Aorta (tissue), 5 donors: ENCODE data around the gene ILKAP. TPM values are rescaled to one million over a fixed set of nuclear protein-coding genes. Genes with fewer than 3 reads are reported as not detected.

Experiments
- ATAC-seq: fragments of 200-7000 bp; cut with Tn5 transposase; one replicate; pipeline ENCODE4 v1.9.1; 2022; ENCODE audit warnings: moderate library complexity; ENCODE audit not compliant: low FRiP score
- DNase-seq, 2 donors: peaks; one replicate each; pipeline ENCODE4 v3.0.0-alpha.2; 2020
- H3K27ac ChIP-seq, 2 donors: one replicate each; pipeline ENCODE4 v1.5.1; 2013; ENCODE audit warnings: low read length in 2 of 2, mild to moderate bottlenecking in 2 of 2, moderate library complexity in 2 of 2, control low read depth in 1 of 2, inconsistent platforms in 1 of 2, low read depth in 1 of 2
- H3K27me3 ChIP-seq, 2 donors: one replicate each; pipeline ENCODE4 v1.6.1; 2013; ENCODE audit warnings: control low read depth in 1 of 2, low read length in 1 of 2, mild to moderate bottlenecking in 1 of 2, moderate library complexity in 1 of 2; ENCODE audit not compliant: insufficient read depth in 2 of 2, control insufficient read depth in 1 of 2
- H3K36me3 ChIP-seq, 2 donors: one replicate each; pipeline ENCODE4 v1.6.1; 2013; ENCODE audit warnings: control low read depth in 1 of 2, low read length in 1 of 2, mild to moderate bottlenecking in 1 of 2; ENCODE audit not compliant: insufficient read depth in 2 of 2, control insufficient read depth in 1 of 2
- H3K4me1 ChIP-seq, 2 donors: one replicate each; pipeline ENCODE4 v1.6.1; 2013; ENCODE audit warnings: low read length in 2 of 2, control low read depth in 1 of 2, mild to moderate bottlenecking in 1 of 2, moderate library complexity in 1 of 2; ENCODE audit not compliant: insufficient read depth in 2 of 2, control insufficient read depth in 1 of 2
- H3K4me3 ChIP-seq, 2 donors: one replicate each; pipeline ENCODE4 v1.5.1; 2013; ENCODE audit warnings: low read length in 2 of 2, control low read depth in 1 of 2, mild to moderate bottlenecking in 1 of 2
- H3K9me3 ChIP-seq: one replicate; pipeline ENCODE4 v1.6.1; 2013; ENCODE audit warnings: mild to moderate bottlenecking, low read length; ENCODE audit not compliant: control insufficient read depth
- WGBS, 2 donors: extraction: QIAGEN DNeasy Blood & Tissue Kit; methylation state at CpG; one replicate each; pipeline ENCODE4 v1.1.7; 2013; 5-methylcytosine and 5-hydroxymethylcytosine counted together
- intact Hi-C, 2 donors: fragments of 100-400 bp; cut with DNase I; formaldehyde crosslinking; loops; one replicate each; pipeline versions ENCODE4 v1.14.2 to v1.15.0; 2022
- polyA plus RNA-seq, 2 donors: library from polyadenylated mRNA; stranded (reverse); fragments of 200-250 nt; gene quantifications; one replicate each; pipeline ENCODE4 v1.2.3, GENCODE V29; 2013
- total RNA-seq, 2 donors: library from RNA; stranded (reverse); fragmentation: NEBNext Ultra II Directional; extraction: Animal tissue kit (Norgen Biotek cat#: 25700); gene quantifications; one replicate each; pipeline ENCODE4 v1.2.1, GENCODE V29; 2021
- donor health status: healthy with polysubstance abuse.
- donor health status: Bipolar disorder and iron deficiency.
- donor health status: DM: no; HTN: no; CAD: no.
- donor health status: DM: no; HTN: no; CAD: no.
- donor health status: DM: yes; HTN: yes; CAD: no.

The ILKAP gene
- total and polyA plus RNA-seq, 4 donors: 19.4 to 149 (median 49.6) TPM

DNA sequence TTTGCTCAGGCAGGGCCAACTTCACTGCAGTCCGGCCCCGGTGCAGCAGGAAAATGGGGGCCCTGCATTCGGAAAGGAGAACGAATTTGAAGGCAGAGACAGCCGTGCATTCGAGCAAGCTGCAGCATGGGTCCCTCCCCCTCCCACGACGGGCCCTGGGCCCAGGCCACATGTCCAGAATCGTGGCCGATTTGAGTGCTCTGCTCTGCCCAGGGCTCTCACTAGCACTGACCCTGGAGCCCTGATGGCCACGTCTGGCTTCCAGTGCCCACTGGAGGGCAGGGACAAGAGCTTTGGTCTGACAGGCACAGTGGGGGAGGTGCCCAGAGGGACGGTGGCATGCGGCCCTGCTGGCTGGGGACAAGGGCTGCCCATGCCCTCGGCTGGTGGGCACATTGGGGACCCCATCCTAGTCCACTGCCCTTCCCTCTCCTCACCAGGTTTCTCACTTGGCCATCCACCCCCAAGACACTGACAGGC lies 79.5 kb downstream of the ILKAP start:
- ATAC-seq (no peak), DNase-seq (peak in 1 of 2 donors; percentile 68)
- no peaks in the 10 kb centered on the region for H3K36me3 ChIP-seq
- intact Hi-C loops: no loop called here
- H3K27me3 ChIP-seq: no peaks in the 10 kb centered on the region
- H3K4me1 ChIP-seq: no peaks in the 10 kb centered on the region
- no peak overlapping the region for H3K4me3 ChIP-seq
- 80 to 82% methylated on average over 14 of the region's 14 CpGs for WGBS, 2 donors
- H3K9me3 ChIP-seq: no peaks in the 10 kb centered on the region
- H3K27ac ChIP-seq: no peak overlapping the region

DNA sequence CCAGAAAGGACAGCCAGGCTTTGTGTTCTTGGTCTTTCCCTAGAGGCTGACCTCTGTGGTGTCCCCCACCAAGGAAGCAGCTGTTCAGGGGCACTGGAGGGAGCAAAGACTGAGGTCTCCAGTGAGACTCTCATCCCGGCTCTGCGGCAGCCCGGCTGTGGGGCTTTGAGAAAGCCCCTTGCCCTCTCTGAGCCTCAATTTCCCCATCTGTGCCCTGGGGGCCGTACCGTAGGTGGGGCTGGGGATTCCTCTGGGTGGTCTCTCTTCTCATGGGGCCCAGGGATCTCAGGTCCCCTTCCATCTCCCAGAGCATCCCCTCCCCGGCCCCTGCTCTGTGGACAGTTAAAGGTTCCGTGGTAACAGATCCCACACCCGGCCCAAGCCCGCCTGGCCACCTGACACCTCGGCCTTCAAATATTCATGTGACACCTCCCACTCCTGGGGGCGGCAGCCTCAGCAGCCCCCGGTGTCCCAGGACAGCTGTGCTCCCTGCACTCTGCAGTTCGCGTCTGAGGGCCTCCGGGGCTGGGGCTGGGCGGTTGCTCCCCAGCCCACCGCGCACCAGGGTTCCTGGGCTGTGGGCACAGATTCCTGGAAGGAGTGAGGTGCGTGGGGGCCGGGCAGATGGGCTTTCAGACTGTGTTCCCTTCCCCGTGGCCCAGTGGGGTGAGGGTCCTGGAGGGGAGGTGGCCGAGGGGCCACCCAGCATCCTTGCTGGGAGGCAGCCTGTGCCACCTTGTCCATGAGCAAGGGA lies 80.1 kb downstream of the ILKAP start:
- Histone ChIP-seq H3K27me3 (no peaks in the 10 kb centered on the region), H3K9me3 (no peaks in the 10 kb centered on the region), H3K4me1 (no peaks in the 10 kb centered on the region), H3K27ac (no peak overlapping the region), H3K36me3 (no peaks in the 10 kb centered on the region), H3K4me3 (no peak overlapping the region)
- ATAC-seq (no peak), DNase-seq (peak in 1 of 2 donors; percentile 68)
- intact Hi-C loops: no loop called here
- 86 to 89% methylated on average over 22 of the region's 22 CpGs for WGBS, 2 donors

DNA sequence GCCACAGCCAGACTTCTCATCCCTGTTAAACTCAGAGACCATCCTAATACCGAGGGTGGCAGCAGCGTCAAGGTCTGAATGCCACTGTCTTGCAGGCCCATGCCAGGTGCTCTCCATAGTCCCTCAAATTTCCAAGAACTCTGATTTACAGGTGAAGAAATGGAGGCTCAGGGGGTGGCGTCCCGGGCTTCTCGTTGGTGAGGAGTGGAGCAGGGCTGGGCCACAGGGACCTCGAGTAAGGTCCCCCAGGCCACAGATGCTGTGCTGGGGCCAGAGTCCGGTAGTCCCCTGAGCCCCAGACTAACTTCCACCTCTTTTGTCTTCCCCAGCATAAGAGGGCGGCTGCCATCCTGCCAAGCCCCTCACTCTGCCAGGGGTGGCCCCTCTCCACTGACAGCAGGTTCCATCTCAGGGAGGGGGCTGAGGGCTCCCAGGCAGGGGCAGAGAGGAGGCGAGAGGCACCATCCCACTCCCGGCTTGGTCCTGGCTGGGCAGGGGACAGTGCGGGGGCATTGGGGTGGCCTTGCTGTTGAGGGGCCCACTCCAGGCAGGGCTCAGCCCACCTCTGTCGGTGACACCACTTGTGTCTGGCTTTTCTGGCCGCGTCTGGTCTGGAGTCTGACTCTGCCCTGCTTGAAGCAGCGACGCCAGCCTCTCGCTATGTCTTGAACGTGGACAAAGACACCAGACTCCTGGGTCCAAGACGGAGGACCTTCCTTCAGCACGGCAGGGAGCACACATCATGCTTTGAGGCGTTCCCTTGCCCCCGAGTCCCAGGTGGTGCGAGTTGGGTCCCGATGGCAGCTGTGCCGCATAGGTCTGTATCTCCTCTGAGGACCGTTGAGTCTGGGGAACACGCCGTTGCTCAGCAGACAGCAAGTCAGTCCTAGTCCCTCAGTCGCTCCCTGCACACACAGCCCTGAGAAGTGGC lies 80.9 kb downstream of the ILKAP start:
- Histone ChIP-seq H3K36me3 (no peaks in the 10 kb centered on the region), H3K27ac (no peak overlapping the region), H3K27me3 (no peaks in the 10 kb centered on the region), H3K9me3 (no peaks in the 10 kb centered on the region), H3K4me3 (no peak overlapping the region), H3K4me1 (no peaks in the 10 kb centered on the region)
- ATAC-seq: no peak
- intact Hi-C loops: no loop called here
- 92% methylated on average over 29 of the region's 29 CpGs for WGBS, 2 donors
- peak in 1 of 2 donors; percentile 67 for DNase-seq

DNA sequence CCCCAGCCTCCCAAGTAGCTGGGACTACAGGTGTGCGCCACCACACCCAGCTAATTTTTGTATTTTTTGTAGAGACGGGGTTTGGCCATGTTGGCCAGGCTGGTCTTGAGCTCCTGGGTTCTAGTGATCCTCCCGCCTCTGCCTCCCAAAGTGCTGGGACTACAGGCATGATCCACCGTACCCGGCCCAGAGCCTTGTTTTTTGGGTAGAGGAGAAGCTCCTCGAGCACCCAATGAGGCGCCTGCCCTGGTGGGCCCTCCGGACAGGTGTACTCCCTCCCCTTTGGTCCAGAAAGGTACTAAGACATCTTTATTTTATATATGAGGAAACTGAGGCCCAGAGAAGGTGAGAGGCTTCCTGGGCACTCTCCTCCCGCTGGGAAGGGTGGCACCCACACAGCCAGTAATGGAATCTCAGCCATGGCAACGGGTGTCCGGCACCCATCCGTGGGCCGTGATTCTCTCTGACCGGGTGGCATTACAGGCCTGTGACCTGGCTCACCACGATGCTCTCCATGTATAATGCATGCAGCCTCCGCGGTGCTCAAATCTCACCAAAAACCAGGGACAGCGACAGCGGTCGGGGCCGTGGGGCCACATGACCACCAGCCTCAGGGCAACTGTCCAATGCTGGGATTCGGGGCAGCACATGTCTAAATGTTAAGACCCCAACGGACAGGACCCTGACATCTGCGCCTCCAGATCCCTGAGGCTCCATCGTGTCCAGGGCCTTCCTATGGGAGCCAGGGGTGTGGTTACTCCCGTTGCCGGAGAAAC lies 81.8 kb downstream of the ILKAP start:
- H3K4me3 ChIP-seq: no peak overlapping the region
- H3K4me1 ChIP-seq: no peaks in the 10 kb centered on the region
- H3K9me3 ChIP-seq: no peaks in the 10 kb centered on the region
- no peak overlapping the region for H3K27ac ChIP-seq
- ATAC-seq (no peak), DNase-seq (peak in 1 of 2 donors; percentile 67)
- WGBS, 2 donors: 92 to 97% methylated on average over 27 of the region's 27 CpGs
- no peaks in the 10 kb centered on the region for H3K27me3 ChIP-seq
- H3K36me3 ChIP-seq: no peaks in the 10 kb centered on the region
- intact Hi-C loops: no loop called here

DNA sequence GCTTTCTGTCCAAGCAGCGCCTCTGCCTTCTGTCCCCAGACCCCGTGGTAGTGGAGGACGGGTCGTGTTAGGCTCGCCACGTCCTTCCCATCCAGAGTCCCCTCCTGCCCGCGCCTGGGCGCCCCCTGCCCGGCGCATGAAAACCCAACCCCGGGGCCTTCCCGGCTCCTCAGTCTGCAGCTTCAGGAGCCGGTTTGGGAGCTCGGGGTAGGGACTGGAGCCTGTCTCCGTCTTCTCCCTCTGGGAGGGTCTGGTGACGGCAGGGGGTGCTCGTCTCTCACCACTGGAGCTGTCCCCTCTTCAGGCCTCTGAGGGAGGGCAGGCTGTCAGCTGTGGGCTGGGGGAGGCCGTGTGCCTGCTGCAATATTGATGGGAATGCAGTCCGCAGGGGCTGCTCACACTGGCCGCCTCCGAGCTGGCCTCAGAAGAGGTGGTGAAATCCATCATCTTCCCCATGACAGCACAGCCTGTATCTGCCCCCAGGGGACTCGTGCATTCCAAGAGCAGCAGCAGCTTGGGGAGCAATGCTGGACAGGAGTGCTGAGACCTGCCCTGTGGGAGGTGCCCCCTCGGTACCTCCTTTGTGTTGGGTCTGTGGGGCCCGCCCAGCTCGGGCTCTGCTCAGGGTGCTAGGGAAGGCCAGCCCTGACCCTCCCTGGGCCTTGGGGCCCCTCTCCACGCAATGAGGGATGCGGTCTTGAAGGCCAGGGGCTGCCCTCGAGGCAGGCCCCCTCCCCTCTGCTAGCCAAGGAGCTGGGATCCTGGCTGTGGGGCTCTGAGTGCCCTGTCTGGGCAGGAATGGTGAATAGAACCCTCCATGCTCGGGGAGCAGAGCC lies 82.8 kb downstream of the ILKAP start:
- Histone ChIP-seq H3K9me3 (no peaks in the 10 kb centered on the region), H3K4me1 (no peaks in the 10 kb centered on the region), H3K36me3 (no peaks in the 10 kb centered on the region), H3K27me3 (no peaks in the 10 kb centered on the region), H3K4me3 (no peak overlapping the region), H3K27ac (no peak overlapping the region)
- intact Hi-C loops: no loop called here
- WGBS, 2 donors: 23 to 49% methylated on average over 29 to 30 of the region's 30 CpGs
- DNase-seq (peak in 1 of 2 donors; percentile 77), ATAC-seq (no peak)

Other genes with a start within 250 kb of the ILKAP start
- gene UBE2F, start 236.7 kb downstream of the ILKAP start, total RNA-seq: 10 to 100 TPM; 42.5 to 44.7 TPM
- 10 to 100 TPM; 40.0 to 53.3 TPM for gene UBE2F, start 236.7 kb downstream of the ILKAP start, polyA plus RNA-seq
- 10 to 100 TPM; 14.1 to 15.4 TPM for gene SCLY, start 142.7 kb downstream of the ILKAP start, total RNA-seq
- gene SCLY, start 142.7 kb downstream of the ILKAP start, polyA plus RNA-seq: 10 to 100 TPM in 1 of 2 donors, 1 to 10 TPM in 1; 6.3 to 11.1 TPM
- gene ESPNL, start 103.4 kb downstream of the ILKAP start, total RNA-seq: not detected
- under 1 TPM in 1 of 2 donors, not detected in 1; 0.20 TPM for gene ESPNL, start 103.4 kb downstream of the ILKAP start, polyA plus RNA-seq
- 1 to 10 TPM; 8.8 to 9.0 TPM for gene KLHL30, start 65.0 kb downstream of the ILKAP start, total RNA-seq
- gene KLHL30, start 65.0 kb downstream of the ILKAP start, polyA plus RNA-seq: 1 to 10 TPM; 3.5 to 4.6 TPM
- gene ERFE, start 44.7 kb downstream of the ILKAP start, total RNA-seq: 1 to 10 TPM in 1 of 2 donors, under 1 TPM in 1; 0.96 to 2.5 TPM
- gene ERFE, start 44.7 kb downstream of the ILKAP start, polyA plus RNA-seq: 1 to 10 TPM in 1 of 2 donors, not detected in 1; 2.8 TPM
- gene HES6, start 36.3 kb upstream of the ILKAP start, total RNA-seq: 1 to 10 TPM; 3.3 to 5.2 TPM
- gene HES6, start 36.3 kb upstream of the ILKAP start, polyA plus RNA-seq: 1 to 10 TPM; 3.3 to 9.4 TPM
- 10 to 100 TPM; 22.0 to 25.1 TPM for gene PER2, start 84.9 kb upstream of the ILKAP start, total RNA-seq
- 1 to 10 TPM; 2.0 to 6.1 TPM for gene PER2, start 84.9 kb upstream of the ILKAP start, polyA plus RNA-seq
- 10 to 100 TPM; 21.0 to 21.5 TPM for gene TRAF3IP1, start 116.8 kb upstream of the ILKAP start, total RNA-seq
- gene TRAF3IP1, start 116.8 kb upstream of the ILKAP start, polyA plus RNA-seq: 10 to 100 TPM; 14.4 to 15.8 TPM
- 10 to 100 TPM; 31.3 to 42.8 TPM for gene ASB1, start 223.2 kb upstream of the ILKAP start, total RNA-seq
- gene ASB1, start 223.2 kb upstream of the ILKAP start, polyA plus RNA-seq: 10 to 100 TPM; 20.0 to 45.2 TPM